Suprapubic skin (tissue), 4 donors: ENCODE results near the gene ATF6. TPM values are rescaled to one million over a fixed set of nuclear protein-coding genes. Genes with fewer than 3 reads are reported as not detected.

ENCODE experiments used
- DNase-seq, 2 donors: peaks; one replicate each; pipeline ENCODE4 v3.0.0-alpha.2; 2019; ENCODE audit warnings: low spot score in 2 of 2
- H3K27ac ChIP-seq: fragments of 200-600 bp; sonication (generic); one replicate; pipeline ENCODE4 v1.5.1; 2019
- H3K27me3 ChIP-seq: fragments of 200-600 bp; sonication (generic); one replicate; pipeline ENCODE4 v1.5.1; 2019
- H3K36me3 ChIP-seq: fragments of 200-600 bp; sonication (generic); one replicate; pipeline ENCODE4 v1.5.1; 2019
- H3K4me1 ChIP-seq: fragments of 200-600 bp; sonication (generic); one replicate; pipeline ENCODE4 v1.5.1; 2019
- H3K4me3 ChIP-seq: fragments of 200-600 bp; sonication (generic); one replicate; pipeline ENCODE4 v1.5.1; 2019; ENCODE audit warnings: mild to moderate bottlenecking
- H3K9me3 ChIP-seq: fragments of 200-600 bp; sonication (generic); one replicate; pipeline ENCODE4 v1.5.1; 2019
- CTCF ChIP-seq, 2 donors: fragments of 200-600 bp in 1 of 2; fragments of 450-650 bp in 1 of 2; sonication (generic) in 1 of 2; IDR thresholded peaks; one replicate each; pipeline ENCODE4 v1.5.1; 2016 to 2019; ENCODE audit warnings: antibody characterized with exemption in 2 of 2, mild to moderate bottlenecking in 1 of 2, moderate library complexity in 1 of 2
- EP300 ChIP-seq: sonication (generic); formaldehyde crosslinking; IDR thresholded peaks from one replicate; pipeline ENCODE4 v1.6.1; 2017; ENCODE audit warnings: antibody characterized with exemption
- POLR2A ChIP-seq, 2 donors: fragments of 450-650 bp; IDR thresholded peaks; one replicate each; pipeline ENCODE4 v1.6.1; 2017; ENCODE audit warnings: antibody characterized with exemption in 2 of 2, mild to moderate bottlenecking in 2 of 2, moderate library complexity in 2 of 2
- POLR2AphosphoS5 ChIP-seq, 3 donors: sonication (generic); formaldehyde crosslinking; IDR thresholded peaks; one replicate each; pipeline ENCODE4 v1.6.1; 2017; ENCODE audit warnings: antibody characterized with exemption in 3 of 3
- WGBS: methylation state at CpG from one replicate; pipeline ENCODE4 v1.1.5; 2018; 5-methylcytosine and 5-hydroxymethylcytosine counted together
- total RNA-seq, 4 donors: library from RNA; depleted of rRNA; stranded (reverse); fragments of >200 nt; gene quantifications; one replicate each; pipeline ENCODE4 v1.1.0, GENCODE V29; 2016

Gene ATF6
- total RNA-seq, 4 donors from 2014 or later = 28.0 to 32.4 (median 29.7) TPM

- WGBS = 86% methylated on average over 3 of the region's 3 CpGs
Measured at GRCh38 chr1:161887730-161888287, 121.7 kb downstream of the ATF6 start.

GRCh38 chr1:161890574-161890973, 124.5 kb downstream of the ATF6 start:
- 96% methylated on average over 19 of the region's 22 CpGs for WGBS
- Histone ChIP-seq H3K27ac (no peak overlapping the region), H3K4me1 (no peaks in the 10 kb centered on the region), H3K27me3 (no peaks in the 10 kb centered on the region), H3K36me3 (peaks cover 22% of the 10 kb centered on the region), H3K9me3 (no peaks in the 10 kb centered on the region), H3K4me3 (no peak overlapping the region)
- TF ChIP-seq POLR2AphosphoS5 (IDR thresholded peaks at IDR 0.05) = no peak
- TF ChIP-seq CTCF (IDR thresholded peaks at IDR 0.05) = no peak
- no peak for DNase-seq

More at GRCh38 chr1:161887730-161888287, 121.7 kb downstream of the ATF6 start:
- Histone ChIP-seq H3K36me3 (peaks cover 22% of the 10 kb centered on the region), H3K4me1 (peaks cover 5% of the 10 kb centered on the region), H3K27ac (no peak overlapping the region), H3K4me3 (no peak overlapping the region), H3K27me3 (no peaks in the 10 kb centered on the region), H3K9me3 (no peaks in the 10 kb centered on the region)
- TF ChIP-seq POLR2A (IDR thresholded peaks at IDR 0.05) = no peak
- TF ChIP-seq EP300 = no peak
- TF ChIP-seq CTCF (IDR thresholded peaks at IDR 0.05) = no peak
- no peak for DNase-seq

GRCh38 chr1:161899091-161899490, 133.0 kb downstream of the ATF6 start:
- Histone ChIP-seq H3K27me3 (no peaks in the 10 kb centered on the region), H3K4me3 (no peak overlapping the region), H3K36me3 (no peaks in the 10 kb centered on the region), H3K4me1 (no peaks in the 10 kb centered on the region), H3K9me3 (no peaks in the 10 kb centered on the region), H3K27ac (no peak overlapping the region)
- TF ChIP-seq CTCF (IDR thresholded peaks at IDR 0.05) (no peak), POLR2AphosphoS5 (IDR thresholded peaks at IDR 0.05) (no peak), EP300 (no peak), POLR2A (IDR thresholded peaks at IDR 0.05) (no peak)
- 83% methylated on average over 2 of the region's 2 CpGs for WGBS
- no peak for DNase-seq

GRCh38 chr1:161900160-161900559, 134.0 kb downstream of the ATF6 start:
- H3K27me3 ChIP-seq = no peaks in the 10 kb centered on the region
- no peak overlapping the region for H3K4me3 ChIP-seq
- no peaks in the 10 kb centered on the region for H3K36me3 ChIP-seq
- H3K27ac ChIP-seq = no peak overlapping the region
- WGBS = 91% methylated on average over 5 of the region's 5 CpGs
- H3K4me1 ChIP-seq = no peaks in the 10 kb centered on the region
- no peak for DNase-seq
- H3K9me3 ChIP-seq = no peaks in the 10 kb centered on the region
- TF ChIP-seq EP300 (no peak), CTCF (IDR thresholded peaks at IDR 0.05) (no peak), POLR2A (IDR thresholded peaks at IDR 0.05) (no peak), POLR2AphosphoS5 (IDR thresholded peaks at IDR 0.05) (no peak)

GRCh38 chr1:161902182-161902581, 136.1 kb downstream of the ATF6 start:
- H3K36me3 ChIP-seq = no peaks in the 10 kb centered on the region

More at GRCh38 chr1:161902182-161902581, 136.1 kb downstream of the ATF6 start:
- TF ChIP-seq EP300 (no peak), POLR2AphosphoS5 (IDR thresholded peaks at IDR 0.05) (no peak), CTCF (IDR thresholded peaks at IDR 0.05) (no peak), POLR2A (IDR thresholded peaks at IDR 0.05) (no peak)
- H3K27ac ChIP-seq = no peak overlapping the region
- no peaks in the 10 kb centered on the region for H3K27me3 ChIP-seq
- no peak for DNase-seq
- 96% methylated on average over 2 of the region's 2 CpGs for WGBS
- no peaks in the 10 kb centered on the region for H3K9me3 ChIP-seq
- H3K4me1 ChIP-seq = no peaks in the 10 kb centered on the region
- H3K4me3 ChIP-seq = no peak overlapping the region
